HEK293 (cell line): ENCODE measurements around the gene PACSIN2.
A peak's percentile ranks its signal among the peaks of the same experiment; 100 is the strongest.

Source experiments
- CTCF ChIA-PET: fragments of 350-600 bp; formaldehyde crosslinking; extraction: SDS; loops from one replicate; lab custom pipeline; 2021; ENCODE audit warnings: antibody characterized with exemption; lab: Yijun Ruan, JAX
- POLR2A ChIA-PET: fragments of 300-600 bp; formaldehyde crosslinking; extraction: SDS; loops from one replicate; lab custom pipeline; 2020; ENCODE audit warnings: antibody characterized with exemption, inconsistent platforms; lab: Yijun Ruan, JAX
- H3K27ac ChIP-seq: fragments of 200-500 bp; sonication (Bioruptor generic); 2 replicates; pipeline ENCODE4 v1.5.1; 2014; ENCODE audit warnings: low read depth, low read length, control low read depth, inconsistent platforms; ENCODE audit errors: extremely low read depth
- H3K36me3 ChIP-seq, 2 experiments: fragments of 200-500 bp in 1 of 2; sonication (Bioruptor generic) in 1 of 2; 1 replicate in 1 of 2; 2 replicates in 1 of 2; pipeline ENCODE4 v1.5.1; 2014 to 2017; ENCODE audit warnings: inconsistent platforms in 2 of 2, low read length in 2 of 2; ENCODE audit not compliant: control insufficient read depth in 2 of 2, insufficient read depth in 1 of 2
- H3K4me1 ChIP-seq: fragments of 200-500 bp; sonication (Bioruptor generic); 2 replicates; pipeline ENCODE4 v1.5.1; 2014; ENCODE audit warnings: mild to moderate bottlenecking, low read length, inconsistent platforms; ENCODE audit not compliant: control insufficient read depth, insufficient read depth
- H3K4me3 ChIP-seq: 2 replicates; pipeline ENCODE4 v1.5.1; 2011; ENCODE audit warnings: low read depth, mild to moderate bottlenecking, control low read depth, low read length, moderate library complexity
- H3K9me3 ChIP-seq: fragments of 200-500 bp; sonication (Bioruptor generic); 2 replicates; pipeline ENCODE4 v1.5.1; 2014; ENCODE audit warnings: low read depth, low read length, inconsistent platforms; ENCODE audit not compliant: control insufficient read depth, insufficient read depth
- EGR2 ChIP-seq: fragments of 450-650 bp; formaldehyde crosslinking; IDR thresholded peaks from 2 replicates; pipeline ENCODE4 v1.5.1; 2016; ENCODE audit warnings: low read depth, missing biosample characterization, missing genetic modification characterization
- IKZF3 ChIP-seq: fragments of 450-650 bp; IDR thresholded peaks from 2 replicates; pipeline ENCODE4 v1.5.0; 2018; ENCODE audit warnings: missing biosample characterization, mild to moderate bottlenecking, missing genetic modification characterization, moderate library complexity
- KLF1 ChIP-seq: fragments of 450-650 bp; formaldehyde crosslinking; IDR thresholded peaks from 2 replicates; pipeline ENCODE4 v1.5.1; 2016; ENCODE audit warnings: missing biosample characterization, missing genetic modification characterization
- KLF7 ChIP-seq: fragments of 450-650 bp; formaldehyde crosslinking; IDR thresholded peaks from 2 replicates; pipeline ENCODE4 v1.5.1; 2016; ENCODE audit warnings: missing biosample characterization, missing genetic modification characterization, borderline replicate concordance
- TCF7L2 ChIP-seq: IDR thresholded peaks from 2 replicates; pipeline ENCODE4 v1.6.1; 2011; ENCODE audit warnings: low read depth, mild to moderate bottlenecking, inconsistent platforms, low read length, moderate library complexity, borderline replicate concordance
- ZFHX2 ChIP-seq: fragments of 450-650 bp; formaldehyde crosslinking; conservative IDR thresholded peaks from 2 replicates; pipeline ENCODE4 v1.5.1; 2016; ENCODE audit warnings: missing biosample characterization, missing genetic modification characterization
- ZNF138 ChIP-seq: fragments of 450-650 bp; formaldehyde crosslinking; IDR thresholded peaks from 2 replicates; pipeline ENCODE4 v1.5.1; 2016; ENCODE audit warnings: missing biosample characterization, missing genetic modification characterization, borderline replicate concordance
- ZNF184 ChIP-seq: fragments of 450-650 bp; IDR thresholded peaks from 2 replicates; pipeline ENCODE4 v1.5.1; 2018; ENCODE audit warnings: missing biosample characterization, mild to moderate bottlenecking, missing genetic modification characterization
- ZNF2 ChIP-seq: fragments of 450-650 bp; formaldehyde crosslinking; IDR thresholded peaks from 2 replicates; pipeline ENCODE4 v1.5.1; 2016; ENCODE audit warnings: missing biosample characterization, missing genetic modification characterization
- ZNF366 ChIP-seq: fragments of 450-650 bp; formaldehyde crosslinking; conservative IDR thresholded peaks from 2 replicates; pipeline ENCODE4 v1.5.1; 2016; ENCODE audit warnings: missing biosample characterization, missing genetic modification characterization
- ZNF391 ChIP-seq: fragments of 450-650 bp; formaldehyde crosslinking; IDR thresholded peaks from 2 replicates; pipeline ENCODE4 v1.5.1; 2016; ENCODE audit warnings: low read depth, missing biosample characterization, missing genetic modification characterization, borderline replicate concordance
- ZNF423 ChIP-seq: fragments of 450-650 bp; formaldehyde crosslinking; IDR thresholded peaks from 2 replicates; pipeline ENCODE4 v1.5.1; 2016; ENCODE audit warnings: missing biosample characterization, missing genetic modification characterization
- ZNF514 ChIP-seq: fragments of 450-650 bp; formaldehyde crosslinking; IDR thresholded peaks from 2 replicates; pipeline ENCODE4 v1.5.1; 2016; ENCODE audit warnings: missing biosample characterization, missing genetic modification characterization
- ZNF558 ChIP-seq: fragments of 450-650 bp; formaldehyde crosslinking; IDR thresholded peaks from 2 replicates; pipeline ENCODE4 v1.5.1; 2016; ENCODE audit warnings: missing biosample characterization, missing genetic modification characterization
- ZNF621 ChIP-seq: fragments of 450-650 bp; formaldehyde crosslinking; IDR thresholded peaks from 2 replicates; pipeline ENCODE4 v1.5.1; 2017; ENCODE audit warnings: missing biosample characterization, missing genetic modification characterization
- ZNF660 ChIP-seq: fragments of 450-650 bp; IDR thresholded peaks from 2 replicates; pipeline ENCODE4 v1.5.1; 2018; ENCODE audit warnings: missing biosample characterization, mild to moderate bottlenecking, missing genetic modification characterization
- ZNF677 ChIP-seq: fragments of 450-650 bp; IDR thresholded peaks from 2 replicates; pipeline ENCODE4 v1.5.0; 2018; ENCODE audit warnings: missing biosample characterization, mild to moderate bottlenecking, missing genetic modification characterization, moderate library complexity
- ZSCAN16 ChIP-seq: fragments of 450-650 bp; formaldehyde crosslinking; IDR thresholded peaks from 2 replicates; pipeline ENCODE4 v1.5.1; 2016; ENCODE audit warnings: missing biosample characterization, missing genetic modification characterization
- ZSCAN23 ChIP-seq: fragments of 450-650 bp; formaldehyde crosslinking; IDR thresholded peaks from 2 replicates; pipeline ENCODE4 v1.5.1; 2016; ENCODE audit warnings: missing biosample characterization, missing genetic modification characterization
- ZSCAN30 ChIP-seq: fragments of 450-650 bp; IDR thresholded peaks from 2 replicates; pipeline ENCODE4 v1.5.1; 2018; ENCODE audit warnings: missing biosample characterization, mild to moderate bottlenecking, missing genetic modification characterization, moderate library complexity
- ZSCAN4 ChIP-seq: fragments of 450-650 bp; formaldehyde crosslinking; IDR thresholded peaks from 2 replicates; pipeline ENCODE4 v1.5.1; 2017; ENCODE audit warnings: missing biosample characterization, missing genetic modification characterization
- TF ChIP-seq, protein P1 (sequence below): fragments of 450-650 bp; formaldehyde crosslinking; IDR thresholded peaks from 2 replicates; pipeline ENCODE4 v1.5.0; 2017; ENCODE audit warnings: missing biosample characterization, missing genetic modification characterization, borderline replicate concordance
- TF ChIP-seq, protein P2 (sequence below): fragments of 450-650 bp; formaldehyde crosslinking; IDR thresholded peaks from 2 replicates; pipeline ENCODE4 v1.5.1; 2016; ENCODE audit warnings: missing biosample characterization, missing genetic modification characterization
- TF ChIP-seq, protein P3 (sequence below): fragments of 450-650 bp; formaldehyde crosslinking; IDR thresholded peaks from 2 replicates; pipeline ENCODE4 v1.5.1; 2016; ENCODE audit warnings: missing biosample characterization, missing genetic modification characterization

PACSIN2 gene

DNA sequence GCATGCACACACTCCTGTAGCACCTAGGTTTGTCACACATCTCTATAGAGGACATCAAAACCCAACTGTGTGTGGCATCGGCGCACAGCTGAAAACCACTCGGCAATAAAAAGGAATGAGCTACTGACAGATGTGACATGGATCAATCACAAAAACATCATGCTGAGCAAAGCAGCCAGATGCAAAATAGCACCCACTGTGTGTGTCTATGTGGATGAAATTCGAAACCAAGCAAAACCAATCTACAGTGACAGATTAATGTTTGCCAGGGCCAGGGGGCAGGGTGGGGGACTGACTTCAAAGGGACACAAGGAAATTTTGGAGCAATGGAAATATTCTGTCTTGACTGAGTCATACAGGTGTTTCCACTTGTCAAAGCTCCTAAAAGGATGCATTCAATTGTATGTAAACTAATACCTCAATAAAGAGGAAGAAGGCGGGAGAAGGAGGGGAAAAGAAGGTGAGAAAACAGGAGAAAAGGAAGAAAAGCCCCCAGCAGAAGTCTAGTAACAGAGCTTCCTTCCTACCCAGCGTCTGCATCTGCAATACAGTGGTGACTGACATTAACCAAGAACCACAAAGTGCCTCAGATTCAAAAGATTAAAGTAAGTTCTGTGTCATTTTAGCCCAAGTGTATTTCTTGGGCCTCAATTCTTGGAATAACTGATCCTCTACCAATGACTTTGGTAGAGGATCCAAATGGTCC, 49.8 kb downstream of the PACSIN2 start (continued):
- TF ChIP-seq ZNF2 (tag by site-specific recombination) (peak; percentile 59; the same call in 1 of the 2 replicates), ZNF184 (tag by site-specific recombination) (no peak), ZNF514 (tag by site-specific recombination) (no peak), ZSCAN16 (peak; percentile 23; the same call in 1 of the 2 replicates), ZNF660 (tag by site-specific recombination) (peak; percentile 80; the same call in 1 of the 2 replicates), ZSCAN4 (peak; percentile 45; the same call in 1 of the 2 replicates), ZNF391 (tag by site-specific recombination) (peak; percentile 91), ZNF366 (tag by site-specific recombination) (peak; percentile 88), KLF7 (tag by site-specific recombination) (peak; percentile 87; the same call in 1 of the 2 replicates)
- TF ChIP-seq, protein P1, sequence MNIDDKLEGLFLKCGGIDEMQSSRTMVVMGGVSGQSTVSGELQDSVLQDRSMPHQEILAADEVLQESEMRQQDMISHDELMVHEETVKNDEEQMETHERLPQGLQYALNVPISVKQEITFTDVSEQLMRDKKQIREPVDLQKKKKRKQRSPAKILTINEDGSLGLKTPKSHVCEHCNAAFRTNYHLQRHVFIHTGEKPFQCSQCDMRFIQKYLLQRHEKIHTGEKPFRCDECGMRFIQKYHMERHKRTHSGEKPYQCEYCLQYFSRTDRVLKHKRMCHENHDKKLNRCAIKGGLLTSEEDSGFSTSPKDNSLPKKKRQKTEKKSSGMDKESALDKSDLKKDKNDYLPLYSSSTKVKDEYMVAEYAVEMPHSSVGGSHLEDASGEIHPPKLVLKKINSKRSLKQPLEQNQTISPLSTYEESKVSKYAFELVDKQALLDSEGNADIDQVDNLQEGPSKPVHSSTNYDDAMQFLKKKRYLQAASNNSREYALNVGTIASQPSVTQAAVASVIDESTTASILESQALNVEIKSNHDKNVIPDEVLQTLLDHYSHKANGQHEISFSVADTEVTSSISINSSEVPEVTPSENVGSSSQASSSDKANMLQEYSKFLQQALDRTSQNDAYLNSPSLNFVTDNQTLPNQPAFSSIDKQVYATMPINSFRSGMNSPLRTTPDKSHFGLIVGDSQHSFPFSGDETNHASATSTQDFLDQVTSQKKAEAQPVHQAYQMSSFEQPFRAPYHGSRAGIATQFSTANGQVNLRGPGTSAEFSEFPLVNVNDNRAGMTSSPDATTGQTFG (tag by site-specific recombination): no peak
- TF ChIP-seq, protein P2, sequence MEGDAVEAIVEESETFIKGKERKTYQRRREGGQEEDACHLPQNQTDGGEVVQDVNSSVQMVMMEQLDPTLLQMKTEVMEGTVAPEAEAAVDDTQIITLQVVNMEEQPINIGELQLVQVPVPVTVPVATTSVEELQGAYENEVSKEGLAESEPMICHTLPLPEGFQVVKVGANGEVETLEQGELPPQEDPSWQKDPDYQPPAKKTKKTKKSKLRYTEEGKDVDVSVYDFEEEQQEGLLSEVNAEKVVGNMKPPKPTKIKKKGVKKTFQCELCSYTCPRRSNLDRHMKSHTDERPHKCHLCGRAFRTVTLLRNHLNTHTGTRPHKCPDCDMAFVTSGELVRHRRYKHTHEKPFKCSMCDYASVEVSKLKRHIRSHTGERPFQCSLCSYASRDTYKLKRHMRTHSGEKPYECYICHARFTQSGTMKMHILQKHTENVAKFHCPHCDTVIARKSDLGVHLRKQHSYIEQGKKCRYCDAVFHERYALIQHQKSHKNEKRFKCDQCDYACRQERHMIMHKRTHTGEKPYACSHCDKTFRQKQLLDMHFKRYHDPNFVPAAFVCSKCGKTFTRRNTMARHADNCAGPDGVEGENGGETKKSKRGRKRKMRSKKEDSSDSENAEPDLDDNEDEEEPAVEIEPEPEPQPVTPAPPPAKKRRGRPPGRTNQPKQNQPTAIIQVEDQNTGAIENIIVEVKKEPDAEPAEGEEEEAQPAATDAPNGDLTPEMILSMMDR: no peak
- TF ChIP-seq, all 188 proteins: peak for 66

GRCh38 chr22:42963231-42963595, 51.7 kb downstream of the PACSIN2 start:
- Histone ChIP-seq H3K4me1 (peaks cover 41% of the 10 kb centered on the region), H3K4me3 (no peak overlapping the region), H3K9me3 (no peaks in the 10 kb centered on the region), H3K27ac (no peak overlapping the region), H3K36me3 (no peaks in the 10 kb centered on the region)
- ChIA-PET POLR2A (interaction anchor here (1.0 kb wide), 1 partner anchor 51 kb away, joined by 3 read pairs; the partner anchor contains the start of gene PACSIN2), CTCF (interaction anchor here (0.7 kb wide), 2 partner anchors 9 to 77 kb away, joined by 3 to 4 read pairs; no protein-coding TSS in a partner anchor)
- TF ChIP-seq, protein P3, sequence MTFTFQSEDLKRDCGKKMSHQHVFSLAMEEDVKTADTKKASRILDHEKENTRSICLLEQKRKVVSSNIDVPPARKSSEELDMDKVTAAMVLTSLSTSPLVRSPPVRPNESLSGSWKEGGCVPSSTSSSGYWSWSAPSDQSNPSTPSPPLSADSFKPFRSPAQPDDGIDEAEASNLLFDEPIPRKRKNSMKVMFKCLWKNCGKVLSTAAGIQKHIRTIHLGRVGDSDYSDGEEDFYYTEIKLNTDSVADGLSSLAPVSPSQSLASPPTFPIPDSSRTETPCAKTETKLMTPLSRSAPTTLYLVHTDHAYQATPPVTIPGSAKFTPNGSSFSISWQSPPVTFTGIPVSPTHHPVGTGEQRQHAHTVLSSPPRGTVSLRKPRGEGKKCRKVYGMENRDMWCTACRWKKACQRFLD (tag by site-specific recombination): no peak
- TF ChIP-seq ZNF621 (tag by site-specific recombination): no peak

- CTCF ChIA-PET: interaction anchor here (0.6 to 0.8 kb wide), 4 partner anchors 24 to 110 kb away, joined by 3 to 4 read pairs (median 3); no protein-coding TSS in a partner anchor
- POLR2A ChIA-PET: interaction anchor here (1.0 kb wide), 1 partner anchor 52 kb away, joined by 3 read pairs; the partner anchor contains the start of gene PACSIN2
- peak; percentile 58 for TF ChIP-seq ZFHX2
- no peak for TF ChIP-seq ZNF423 (tag by site-specific recombination)
- no peak for TF ChIP-seq ZNF558 (tag by site-specific recombination)
- no peak for TF ChIP-seq ZSCAN23 (tag by site-specific recombination)
- no peak for TF ChIP-seq TCF7L2
- no peak for TF ChIP-seq ZNF391 (tag by site-specific recombination)
- TF ChIP-seq ZNF366 (tag by site-specific recombination): no peak
- no peak for TF ChIP-seq ZNF138
- no peak for TF ChIP-seq ZSCAN30
- TF ChIP-seq KLF1 (tag by site-specific recombination): peak; percentile 79
- TF ChIP-seq ZNF677 (tag by site-specific recombination): no peak
- TF ChIP-seq EGR2 (tag by site-specific recombination): peak; percentile 61
- no peak for TF ChIP-seq IKZF3 (tag by site-specific recombination)
These were observed 52.4 kb downstream of the PACSIN2 start for GRCh38 chr22:42962295-42963230.

More at GRCh38 chr22:42962295-42963230, 52.4 kb downstream of the PACSIN2 start:
- Histone ChIP-seq H3K27ac (no peak overlapping the region), H3K36me3 (no peaks in the 10 kb centered on the region), H3K4me1 (peaks cover 44% of the 10 kb centered on the region), H3K9me3 (no peaks in the 10 kb centered on the region), H3K4me3 (no peak overlapping the region)
